Measurements from ENCODE around the gene GASK1A. TPM values are rescaled to one million over a fixed set of nuclear protein-coding genes. Genes with fewer than 3 reads are reported as not detected.

The GASK1A gene
- total and polyA plus RNA-seq, 7 donors = 0.92 to 32.7 (median 8.1) TPM

DNA sequence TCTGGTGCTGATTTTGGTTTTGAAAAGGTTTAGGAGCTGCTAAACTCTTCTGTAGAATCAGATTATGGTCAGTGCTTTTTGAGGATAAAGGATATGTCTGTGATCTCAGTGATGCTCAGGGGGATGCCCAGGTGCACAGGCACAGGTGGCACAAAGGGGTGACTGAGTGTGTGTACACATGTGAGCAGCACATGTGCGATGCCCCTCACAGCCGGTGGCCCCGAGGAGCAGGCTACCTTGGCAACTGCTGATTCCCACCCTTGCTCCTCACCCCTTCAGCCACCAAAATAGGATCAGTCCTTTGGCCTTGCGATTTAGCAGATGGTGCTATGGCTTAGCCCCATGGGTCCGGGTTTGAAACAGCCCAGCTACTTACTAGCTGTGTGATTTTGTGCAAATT, 75.6 kb downstream of the GASK1A start:
- Histone ChIP-seq H3K4me3 (no peak overlapping the region), H3K4me1 (no peaks in the 10 kb centered on the region), H3K36me3 (peaks cover 0 to 7% (median 1%) of the 10 kb centered on the region in 4 donors), H3K27ac (no peak overlapping the region), H3K9me3 (peaks cover 0 to 6% (median 0%) of the 10 kb centered on the region in 4 donors), H3K27me3 (no peaks in the 10 kb centered on the region)
- 93 to 95% methylated on average over 5 of the region's 5 CpGs for WGBS, 2 donors
- TF ChIP-seq CTCF (IDR thresholded peaks at IDR 0.05) (no peak), POLR2AphosphoS5 (IDR thresholded peaks at IDR 0.05) (no peak), POLR2A (IDR thresholded peaks at IDR 0.05) (no peak), EP300 (IDR thresholded peaks at IDR 0.05) (no peak)
- no peak for DNase-seq
- intact Hi-C loops (cut with DNase I) = no loop called here

- Histone ChIP-seq H3K9me3 (peaks cover 0 to under 1% (median 0%) of the 10 kb centered on the region in 4 donors), H3K36me3 (peaks cover 0 to 12% (median 4%) of the 10 kb centered on the region in 4 donors), H3K4me1 (no peaks in the 10 kb centered on the region), H3K4me3 (no peak overlapping the region), H3K27ac (no peak overlapping the region), H3K27me3 (no peaks in the 10 kb centered on the region)
- no peak for DNase-seq
- WGBS, 2 donors = 91 to 96% methylated on average over 7 of the region's 7 CpGs
- intact Hi-C loops (cut with DNase I) = no loop called here
- TF ChIP-seq EP300 (IDR thresholded peaks at IDR 0.05) (no peak), CTCF (IDR thresholded peaks at IDR 0.05) (no peak), POLR2A (IDR thresholded peaks at IDR 0.05) (no peak), POLR2AphosphoS5 (IDR thresholded peaks at IDR 0.05) (no peak)
Observed at GRCh38 chr3:43055393-43055792, 76.3 kb downstream of the GASK1A start.

DNA sequence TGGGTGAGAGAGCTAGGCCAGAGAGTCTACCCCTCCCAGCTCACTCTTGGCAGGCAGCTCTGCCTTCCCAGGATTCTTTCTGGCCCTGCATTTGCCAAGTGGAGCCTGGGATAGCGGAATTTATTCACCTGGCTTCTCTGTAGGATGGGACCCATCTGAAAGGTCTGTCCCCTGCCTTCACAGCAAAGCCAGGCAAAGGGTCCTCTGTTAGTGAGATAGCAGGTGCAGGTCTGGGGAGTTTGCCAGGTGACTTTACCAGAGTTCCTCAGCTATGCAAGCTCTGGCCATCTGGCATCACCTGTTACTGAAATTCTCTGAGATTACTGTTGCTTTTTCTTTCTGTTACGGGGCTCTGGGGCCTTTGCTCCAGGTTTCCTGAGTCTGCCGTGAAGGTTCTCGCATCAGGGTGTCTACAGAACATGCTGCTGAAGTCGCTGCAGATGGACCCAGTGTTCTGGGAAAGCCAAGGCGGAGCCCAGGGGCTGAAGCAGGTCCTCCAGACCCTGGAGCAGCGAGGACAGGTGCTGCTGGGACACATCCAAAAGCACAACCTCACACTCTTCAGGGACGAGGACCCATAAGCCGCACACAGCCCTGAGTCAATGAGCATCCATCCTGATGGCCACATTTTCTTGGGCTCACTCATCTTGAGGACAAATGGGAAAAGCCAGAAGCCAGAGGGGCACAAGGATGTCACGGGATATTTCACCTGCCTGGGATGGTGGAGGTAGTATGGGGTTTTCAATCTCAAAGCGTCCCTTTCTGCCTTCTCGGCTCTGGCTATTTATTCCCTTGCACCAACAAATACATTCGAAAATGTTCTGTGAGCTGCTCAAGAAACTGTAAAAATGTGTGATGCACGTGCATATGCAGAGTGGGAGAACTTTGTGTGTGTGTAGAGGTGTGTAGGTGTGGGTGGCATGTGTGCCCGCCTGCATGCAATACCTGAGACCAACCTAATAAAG, 77.0 kb downstream of the GASK1A start:
- TF ChIP-seq POLR2A (IDR thresholded peaks at IDR 0.05) (no peak), POLR2AphosphoS5 (IDR thresholded peaks at IDR 0.05) (no peak), EP300 (IDR thresholded peaks at IDR 0.05) (no peak), CTCF (IDR thresholded peaks at IDR 0.05) (no peak)
- no peak overlapping the region for H3K27ac ChIP-seq
- no peaks in the 10 kb centered on the region for H3K4me1 ChIP-seq
- no peaks in the 10 kb centered on the region for H3K27me3 ChIP-seq
- intact Hi-C loops (cut with DNase I) = no loop called here
- DNase-seq = no peak
- 83 to 91% methylated on average over 15 of the region's 15 CpGs for WGBS, 2 donors
- H3K36me3 ChIP-seq = peaks cover 0 to 12% (median 5%) of the 10 kb centered on the region in 4 donors
- H3K9me3 ChIP-seq = no peaks in the 10 kb centered on the region
- no peak overlapping the region for H3K4me3 ChIP-seq

DNA sequence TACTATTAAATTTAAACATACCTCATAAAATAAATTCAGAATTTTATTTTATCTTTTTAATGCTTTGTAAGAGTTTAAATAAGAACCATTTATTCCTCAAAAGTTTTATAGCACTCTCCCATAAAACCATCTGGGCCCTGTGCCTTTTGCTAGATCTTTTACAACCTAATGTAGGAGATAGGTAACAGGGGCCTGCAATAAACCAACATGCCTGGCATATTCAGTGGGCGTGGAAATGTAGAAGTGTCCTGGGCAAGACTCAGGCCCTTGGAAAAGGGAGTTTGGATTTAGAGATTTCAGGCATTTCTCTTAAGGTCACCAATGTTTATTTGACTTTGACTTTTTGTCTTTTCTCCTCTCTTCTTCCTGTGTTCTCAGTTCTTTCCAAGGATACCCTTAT, 80.3 kb downstream of the GASK1A start:
- no peak for TF ChIP-seq EP300 (IDR thresholded peaks at IDR 0.05)
- no peak for TF ChIP-seq CTCF (IDR thresholded peaks at IDR 0.05)
- no peak for TF ChIP-seq POLR2A (IDR thresholded peaks at IDR 0.05)
- TF ChIP-seq POLR2AphosphoS5 (IDR thresholded peaks at IDR 0.05) = no peak
- WGBS, 2 donors = 56 to 89% methylated on average over 1 of the region's 1 CpG
- intact Hi-C loops (cut with DNase I) = no loop called here

More for the DNA sequence above, 80.3 kb downstream of the GASK1A start:
- H3K27me3 ChIP-seq = no peaks in the 10 kb centered on the region
- DNase-seq = no peak
- H3K9me3 ChIP-seq = no peaks in the 10 kb centered on the region
- no peak overlapping the region for H3K27ac ChIP-seq
- peaks cover 0 to 14% (median 10%) of the 10 kb centered on the region in 4 donors for H3K36me3 ChIP-seq
- H3K4me3 ChIP-seq = no peak overlapping the region
- no peaks in the 10 kb centered on the region for H3K4me1 ChIP-seq

All from sigmoid colon (tissue), 7 donors.